ENCODE measurements around the gene FAM186B.

The FAM186B gene

DNA sequence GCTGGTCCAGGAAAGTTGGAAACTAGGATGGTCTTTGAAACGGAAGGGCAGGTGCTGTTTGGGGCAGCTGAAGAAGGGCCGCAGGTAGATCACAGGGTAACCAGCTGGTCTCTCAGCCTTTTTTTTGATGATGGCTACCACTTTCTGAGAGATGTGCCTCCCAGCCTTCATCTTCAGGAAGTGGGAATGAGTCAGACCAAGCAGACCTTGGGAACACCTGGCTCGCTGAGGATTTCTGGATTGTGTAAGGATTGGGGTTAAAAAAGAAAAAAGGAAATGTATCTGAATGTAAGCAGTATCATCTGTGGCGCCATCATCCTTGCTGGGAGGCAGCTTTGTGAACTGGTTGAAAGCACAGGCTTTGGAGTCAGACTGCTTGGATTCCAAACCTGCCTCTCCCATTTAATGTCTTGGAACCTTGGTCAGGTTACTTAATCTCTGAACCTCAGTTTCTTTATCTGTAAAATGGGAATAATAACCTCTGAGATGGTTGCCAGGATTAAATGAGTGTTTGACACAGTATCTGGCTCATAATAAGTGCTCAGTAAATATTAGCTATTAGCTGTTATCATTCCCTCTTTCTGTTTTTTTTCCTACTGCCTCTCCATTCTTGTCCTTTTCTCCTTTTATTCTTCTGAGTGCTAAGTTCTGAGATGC, 19.6 kb upstream of the FAM186B start:
- DNase-seq (ENCODE audit: extremely low spot score), result no peak
- ChIA-PET CTCF (interaction anchor here (0.9 to 10.8 kb wide), 10 partner anchors 14 to 277 kb away, joined by 3 to 163 read pairs (median 4); partner anchors contain the start of gene TMBIM6), POLR2A (interaction anchor here (0.7 kb wide), 1 partner anchor 139 kb away, joined by 3 read pairs; no protein-coding TSS in a partner anchor)
- TF ChIP-seq, protein P1, sequence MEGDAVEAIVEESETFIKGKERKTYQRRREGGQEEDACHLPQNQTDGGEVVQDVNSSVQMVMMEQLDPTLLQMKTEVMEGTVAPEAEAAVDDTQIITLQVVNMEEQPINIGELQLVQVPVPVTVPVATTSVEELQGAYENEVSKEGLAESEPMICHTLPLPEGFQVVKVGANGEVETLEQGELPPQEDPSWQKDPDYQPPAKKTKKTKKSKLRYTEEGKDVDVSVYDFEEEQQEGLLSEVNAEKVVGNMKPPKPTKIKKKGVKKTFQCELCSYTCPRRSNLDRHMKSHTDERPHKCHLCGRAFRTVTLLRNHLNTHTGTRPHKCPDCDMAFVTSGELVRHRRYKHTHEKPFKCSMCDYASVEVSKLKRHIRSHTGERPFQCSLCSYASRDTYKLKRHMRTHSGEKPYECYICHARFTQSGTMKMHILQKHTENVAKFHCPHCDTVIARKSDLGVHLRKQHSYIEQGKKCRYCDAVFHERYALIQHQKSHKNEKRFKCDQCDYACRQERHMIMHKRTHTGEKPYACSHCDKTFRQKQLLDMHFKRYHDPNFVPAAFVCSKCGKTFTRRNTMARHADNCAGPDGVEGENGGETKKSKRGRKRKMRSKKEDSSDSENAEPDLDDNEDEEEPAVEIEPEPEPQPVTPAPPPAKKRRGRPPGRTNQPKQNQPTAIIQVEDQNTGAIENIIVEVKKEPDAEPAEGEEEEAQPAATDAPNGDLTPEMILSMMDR (IDR thresholded peaks at IDR 0.05; ENCODE audit: control extremely low read depth, extremely low read depth, low read depth, missing control alignments), result no peak

DNA sequence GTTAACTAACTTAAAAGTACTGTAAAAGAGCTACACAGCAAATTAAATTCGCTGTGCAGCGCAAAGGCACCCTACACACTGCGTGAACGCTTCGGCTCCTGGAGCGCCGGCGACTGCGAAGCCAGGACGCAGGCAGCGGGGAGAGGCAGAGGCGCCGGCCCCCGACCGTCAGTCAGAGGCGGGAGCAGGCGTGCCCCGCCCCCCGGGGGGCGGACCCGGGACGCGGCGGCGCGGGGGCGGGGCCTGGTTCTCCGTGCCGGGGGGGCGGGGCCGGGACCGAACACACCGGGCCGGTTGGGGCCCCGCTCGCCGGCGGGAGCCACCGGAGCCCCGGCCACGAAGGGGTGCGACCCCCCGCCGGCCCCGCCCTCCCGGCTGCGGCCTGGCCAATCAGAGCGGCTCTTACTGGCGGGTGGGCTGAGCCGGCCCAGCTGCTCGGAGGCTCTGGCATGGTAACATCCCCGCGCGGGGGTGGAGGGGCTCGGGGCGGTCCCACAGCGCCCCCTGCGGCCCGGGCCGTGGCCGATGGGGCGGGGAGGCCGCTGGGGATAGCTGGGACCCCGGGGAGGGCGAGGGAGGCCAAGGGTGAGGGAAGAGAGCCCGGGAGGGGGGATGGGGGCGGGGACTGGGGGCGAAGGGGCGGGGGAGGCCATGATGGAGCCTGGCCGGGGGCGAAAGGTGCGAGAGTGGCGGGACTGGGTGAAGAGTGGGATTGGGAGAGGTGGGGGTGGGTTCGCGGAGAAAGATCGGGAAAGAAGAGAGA, 17.9 kb upstream of the FAM186B start, which contains the start of gene PRPF40B:
Gene PRPF40B, plus strand, starts transcription at position 420 of the 763 bp plus-strand sequence. Its CDS starts 30 bp downstream, at position 450.
- peak; percentile 96 for DNase-seq (ENCODE audit: extremely low spot score)
- ChIA-PET CTCF (interaction anchor here (0.6 to 10.8 kb wide), 27 partner anchors 8 to 359 kb away, joined by 3 to 163 read pairs (median 4); partner anchors contain the start of genes FAM186B, FMNL3 and TMBIM6), POLR2A (interaction anchor here (0.7 kb wide), 1 partner anchor 269 kb away, joined by 3 read pairs; no protein-coding TSS in a partner anchor)
- TF ChIP-seq, protein P1 (IDR thresholded peaks at IDR 0.05; ENCODE audit: control extremely low read depth, extremely low read depth, low read depth, missing control alignments), result peak; percentile 70

DNA sequence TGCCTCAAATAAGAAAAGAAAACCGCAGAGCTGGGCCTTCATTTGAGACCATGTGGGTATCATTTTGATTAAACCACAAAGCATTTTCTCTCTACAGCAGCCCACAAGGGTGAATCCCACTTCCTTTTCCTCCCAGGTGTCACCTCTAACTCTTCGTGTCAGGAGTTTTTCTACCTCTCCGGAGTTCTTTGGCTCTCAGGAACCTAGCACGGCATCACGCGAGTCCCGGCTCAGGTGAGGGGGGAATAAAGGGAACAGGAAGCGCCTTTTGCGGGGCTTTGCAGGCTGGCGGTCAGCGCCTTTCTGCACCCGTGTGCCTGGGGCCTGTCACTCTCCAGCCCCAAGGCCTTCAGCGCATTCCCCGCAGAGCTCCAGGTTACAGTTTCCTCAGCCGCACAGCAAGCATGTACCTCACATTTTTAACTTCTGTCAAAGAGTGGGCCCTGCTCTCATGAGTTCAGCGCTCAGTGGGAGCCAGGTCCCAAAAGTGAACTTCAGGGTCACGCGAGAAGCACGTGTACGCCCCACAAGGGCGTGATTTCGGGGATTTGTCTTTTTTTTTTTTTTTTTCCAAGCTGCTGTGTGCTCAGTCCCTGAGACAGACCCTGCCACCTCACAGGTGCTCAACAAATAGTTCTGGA, 17.2 kb upstream of the FAM186B start:
- TF ChIP-seq, protein P1 (IDR thresholded peaks at IDR 0.05; ENCODE audit: control extremely low read depth, extremely low read depth, low read depth, missing control alignments), result no peak
- ChIA-PET CTCF (interaction anchor here (0.6 to 10.8 kb wide), 25 partner anchors 8 to 359 kb away, joined by 3 to 163 read pairs (median 4); partner anchors contain the start of genes FAM186B, FMNL3 and TMBIM6), POLR2A (interaction anchor here (0.7 to 0.9 kb wide), 3 partner anchors 42 to 357 kb away, joined by 3 read pairs; no protein-coding TSS in a partner anchor)
- peak; percentile 53 for DNase-seq (ENCODE audit: extremely low spot score)

DNA sequence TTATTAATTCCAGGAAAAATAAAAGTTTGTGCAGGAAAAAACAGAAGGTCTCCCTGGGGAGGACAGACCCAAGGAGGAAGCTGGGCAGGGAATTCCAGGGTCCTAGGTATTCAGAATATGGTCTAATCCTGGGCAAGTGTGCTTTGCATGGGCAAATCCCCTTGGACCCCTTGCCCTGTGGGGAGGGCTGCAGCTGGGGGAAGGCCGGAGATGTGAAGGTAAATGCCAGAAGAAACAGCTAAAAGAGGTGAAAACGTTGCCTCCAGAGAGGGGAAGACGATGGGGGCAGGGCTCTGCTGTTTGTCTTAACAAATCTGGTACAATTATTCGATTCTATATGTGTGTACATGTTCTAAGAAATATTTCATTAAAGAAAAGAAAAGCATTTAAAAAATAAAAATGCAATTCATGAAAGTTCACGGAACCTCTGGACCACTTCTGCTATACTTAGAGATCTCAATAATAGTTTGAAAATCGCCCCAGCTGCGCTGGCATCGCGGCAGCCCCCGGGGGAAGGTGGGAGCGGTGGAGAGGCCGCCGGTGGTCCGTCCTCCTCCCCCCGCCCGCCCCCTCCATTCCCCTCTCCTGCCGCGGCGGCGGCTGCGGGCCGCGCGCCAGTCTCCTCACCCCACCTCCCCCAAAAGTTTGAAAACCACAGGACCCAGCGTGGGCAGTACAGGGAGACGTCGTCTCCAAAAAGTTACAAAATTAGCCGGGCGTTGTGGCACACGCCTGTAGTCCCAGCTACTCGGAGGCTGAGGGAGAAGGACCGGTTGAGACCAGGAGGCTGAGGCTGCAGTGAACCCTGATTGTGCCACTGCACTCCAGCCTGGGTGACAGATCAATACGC, 16.4 kb upstream of the FAM186B start:
- TF ChIP-seq, protein P1 (IDR thresholded peaks at IDR 0.05; ENCODE audit: control extremely low read depth, extremely low read depth, low read depth, missing control alignments), result no peak
- POLR2A ChIA-PET, result interaction anchor here (0.7 to 0.9 kb wide), 2 partner anchors 41 to 356 kb away, joined by 3 read pairs; no protein-coding TSS in a partner anchor
- no peak for DNase-seq (ENCODE audit: extremely low spot score)

DNA sequence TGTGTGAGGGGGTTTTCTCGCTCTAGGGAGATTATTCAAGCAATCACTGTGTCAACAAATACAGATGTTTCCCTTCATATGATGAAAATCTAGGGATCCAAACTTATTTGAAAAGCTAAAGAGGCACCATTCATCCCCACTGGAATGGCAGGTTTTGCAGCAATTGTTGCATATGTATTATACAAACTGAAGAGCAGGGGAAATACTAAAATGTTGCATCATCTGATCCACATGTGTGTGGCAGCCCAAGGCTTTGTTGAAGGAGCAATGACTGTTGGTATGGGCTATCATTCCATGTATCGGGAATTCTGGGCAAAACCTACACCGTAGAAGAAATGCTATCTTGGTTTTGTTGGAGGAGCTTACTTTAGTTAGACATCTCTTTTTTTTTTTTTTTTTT, 13.8 kb upstream of the FAM186B start:
- DNase-seq (ENCODE audit: extremely low spot score), result no peak
- ChIA-PET CTCF (interaction anchor here (1.7 to 7.7 kb wide), 4 partner anchors 10 to 261 kb away, joined by 6 to 54 read pairs (median 10); no protein-coding TSS in a partner anchor), POLR2A (no interaction called here)
- TF ChIP-seq, protein P1 (IDR thresholded peaks at IDR 0.05; ENCODE audit: control extremely low read depth, extremely low read depth, low read depth, missing control alignments), result no peak

More for the DNA sequence above, 16.4 kb upstream of the FAM186B start:
- CTCF ChIA-PET, result interaction anchor here (1.0 to 10.8 kb wide), 9 partner anchors 17 to 274 kb away, joined by 3 to 163 read pairs (median 7); partner anchors contain the start of gene FAM186B
